ENCODE data around the gene CXCR6. TPM values are rescaled to one million over a fixed set of nuclear protein-coding genes. Genes with fewer than 3 reads are reported as not detected.
A peak's percentile ranks its signal among the peaks of the same experiment; 100 is the strongest.

The CXCR6 gene
- total and polyA plus RNA-seq, 2 of the 13 experiments (the other 11 are each of a cell fraction or from before 2014, with no cell fraction given) = not detected

GRCh38 chr3:45995236-45996192, 52.2 kb downstream of the CXCR6 start, which contains the start of gene FYCO1 (continued):
- TF ChIP-seq, protein P1, sequence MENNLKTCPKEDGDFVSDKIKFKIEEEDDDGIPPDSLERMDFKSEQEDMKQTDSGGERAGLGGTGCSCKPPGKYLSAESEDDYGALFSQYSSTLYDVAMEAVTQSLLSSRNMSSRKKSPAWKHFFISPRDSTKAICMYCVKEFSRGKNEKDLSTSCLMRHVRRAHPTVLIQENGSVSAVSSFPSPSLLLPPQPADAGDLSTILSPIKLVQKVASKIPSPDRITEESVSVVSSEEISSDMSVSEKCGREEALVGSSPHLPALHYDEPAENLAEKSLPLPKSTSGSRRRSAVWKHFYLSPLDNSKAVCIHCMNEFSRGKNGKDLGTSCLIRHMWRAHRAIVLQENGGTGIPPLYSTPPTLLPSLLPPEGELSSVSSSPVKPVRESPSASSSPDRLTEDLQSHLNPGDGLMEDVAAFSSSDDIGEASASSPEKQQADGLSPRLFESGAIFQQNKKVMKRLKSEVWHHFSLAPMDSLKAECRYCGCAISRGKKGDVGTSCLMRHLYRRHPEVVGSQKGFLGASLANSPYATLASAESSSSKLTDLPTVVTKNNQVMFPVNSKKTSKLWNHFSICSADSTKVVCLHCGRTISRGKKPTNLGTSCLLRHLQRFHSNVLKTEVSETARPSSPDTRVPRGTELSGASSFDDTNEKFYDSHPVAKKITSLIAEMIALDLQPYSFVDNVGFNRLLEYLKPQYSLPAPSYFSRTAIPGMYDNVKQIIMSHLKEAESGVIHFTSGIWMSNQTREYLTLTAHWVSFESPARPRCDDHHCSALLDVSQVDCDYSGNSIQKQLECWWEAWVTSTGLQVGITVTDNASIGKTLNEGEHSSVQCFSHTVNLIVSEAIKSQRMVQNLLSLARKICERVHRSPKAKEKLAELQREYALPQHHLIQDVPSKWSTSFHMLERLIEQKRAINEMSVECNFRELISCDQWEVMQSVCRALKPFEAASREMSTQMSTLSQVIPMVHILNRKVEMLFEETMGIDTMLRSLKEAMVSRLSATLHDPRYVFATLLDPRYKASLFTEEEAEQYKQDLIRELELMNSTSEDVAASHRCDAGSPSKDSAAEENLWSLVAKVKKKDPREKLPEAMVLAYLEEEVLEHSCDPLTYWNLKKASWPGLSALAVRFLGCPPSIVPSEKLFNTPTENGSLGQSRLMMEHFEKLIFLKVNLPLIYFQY (CRISPR knock-in tag; IDR thresholded peaks at IDR 0.05; ENCODE audit: borderline replicate concordance) = no peak
- TF ChIP-seq TRIM24 (CRISPR knock-in tag; IDR thresholded peaks at IDR 0.05) = no peak
- TF ChIP-seq ZNF138 (CRISPR knock-in tag; IDR thresholded peaks at IDR 0.05; ENCODE audit: low read depth) = no peak; the same call in 1 of the 2 replicates
- TF ChIP-seq HNRNPH1 (optimal IDR thresholded peaks at IDR 0.05; ENCODE audit: low read depth, low read length) = no peak
- TF ChIP-seq ZNF562 (CRISPR knock-in tag; IDR thresholded peaks at IDR 0.05; ENCODE audit: borderline replicate concordance) = no peak
- peak; percentile 74 for TF ChIP-seq ASH2L (IDR thresholded peaks at IDR 0.05; ENCODE audit: insufficient read length, low read depth, low read length)
- TF ChIP-seq ZNF280B (CRISPR knock-in tag; IDR thresholded peaks at IDR 0.05; ENCODE audit: borderline replicate concordance) = no peak
- TF ChIP-seq SP5 (CRISPR knock-in tag; IDR thresholded peaks at IDR 0.05; ENCODE audit: borderline replicate concordance, low read depth) = no peak; the same call in 1 of the 2 replicates
- no peak for TF ChIP-seq NBN (conservative IDR thresholded peaks at IDR 0.05)
- TF ChIP-seq ZNF484 (CRISPR knock-in tag; IDR thresholded peaks at IDR 0.05; ENCODE audit: borderline replicate concordance, low read depth) = no peak
- peak; percentile 69 for TF ChIP-seq SRSF1 (optimal IDR thresholded peaks at IDR 0.05; ENCODE audit: low read depth, low read length)
- TF ChIP-seq GPN1 (CRISPR knock-in tag; IDR thresholded peaks at IDR 0.05; ENCODE audit: borderline replicate concordance) = no peak
- TF ChIP-seq, protein P2, sequence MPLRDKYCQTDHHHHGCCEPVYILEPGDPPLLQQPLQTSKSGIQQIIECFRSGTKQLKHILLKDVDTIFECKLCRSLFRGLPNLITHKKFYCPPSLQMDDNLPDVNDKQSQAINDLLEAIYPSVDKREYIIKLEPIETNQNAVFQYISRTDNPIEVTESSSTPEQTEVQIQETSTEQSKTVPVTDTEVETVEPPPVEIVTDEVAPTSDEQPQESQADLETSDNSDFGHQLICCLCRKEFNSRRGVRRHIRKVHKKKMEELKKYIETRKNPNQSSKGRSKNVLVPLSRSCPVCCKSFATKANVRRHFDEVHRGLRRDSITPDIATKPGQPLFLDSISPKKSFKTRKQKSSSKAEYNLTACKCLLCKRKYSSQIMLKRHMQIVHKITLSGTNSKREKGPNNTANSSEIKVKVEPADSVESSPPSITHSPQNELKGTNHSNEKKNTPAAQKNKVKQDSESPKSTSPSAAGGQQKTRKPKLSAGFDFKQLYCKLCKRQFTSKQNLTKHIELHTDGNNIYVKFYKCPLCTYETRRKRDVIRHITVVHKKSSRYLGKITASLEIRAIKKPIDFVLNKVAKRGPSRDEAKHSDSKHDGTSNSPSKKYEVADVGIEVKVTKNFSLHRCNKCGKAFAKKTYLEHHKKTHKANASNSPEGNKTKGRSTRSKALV (CRISPR knock-in tag; IDR thresholded peaks at IDR 0.05) = no peak
- no peak for TF ChIP-seq SNAPC2 (CRISPR knock-in tag; IDR thresholded peaks at IDR 0.05)
- TF ChIP-seq ATF1 (CRISPR knock-in tag; IDR thresholded peaks at IDR 0.05) = no peak
- TF ChIP-seq ZFP37 (CRISPR knock-in tag; IDR thresholded peaks at IDR 0.05; ENCODE audit: borderline replicate concordance) = no peak; the same call in 1 of the 2 replicates
- 0 out of 2 replicates have a peak, but pooled peaks have one; percentile 22 for TF ChIP-seq ZKSCAN1 (IDR thresholded peaks at IDR 0.05; ENCODE audit: low read length)
- no peak for TF ChIP-seq MATR3 (CRISPR knock-in tag; IDR thresholded peaks at IDR 0.05)
- no peak for TF ChIP-seq ZNF780A (CRISPR knock-in tag; IDR thresholded peaks at IDR 0.05)
- TF ChIP-seq, protein P3, sequence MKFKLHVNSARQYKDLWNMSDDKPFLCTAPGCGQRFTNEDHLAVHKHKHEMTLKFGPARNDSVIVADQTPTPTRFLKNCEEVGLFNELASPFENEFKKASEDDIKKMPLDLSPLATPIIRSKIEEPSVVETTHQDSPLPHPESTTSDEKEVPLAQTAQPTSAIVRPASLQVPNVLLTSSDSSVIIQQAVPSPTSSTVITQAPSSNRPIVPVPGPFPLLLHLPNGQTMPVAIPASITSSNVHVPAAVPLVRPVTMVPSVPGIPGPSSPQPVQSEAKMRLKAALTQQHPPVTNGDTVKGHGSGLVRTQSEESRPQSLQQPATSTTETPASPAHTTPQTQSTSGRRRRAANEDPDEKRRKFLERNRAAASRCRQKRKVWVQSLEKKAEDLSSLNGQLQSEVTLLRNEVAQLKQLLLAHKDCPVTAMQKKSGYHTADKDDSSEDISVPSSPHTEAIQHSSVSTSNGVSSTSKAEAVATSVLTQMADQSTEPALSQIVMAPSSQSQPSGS (CRISPR knock-in tag; IDR thresholded peaks at IDR 0.05) = peak; percentile 49; the same call in 1 of the 2 replicates
- TF ChIP-seq ZFY (CRISPR knock-in tag; IDR thresholded peaks at IDR 0.05) = peak; percentile 97
